IMR-90 (cell line): ENCODE data around the gene B4GALT5.

ENCODE experiments used
- BHLHE40 ChIP-seq: fragments of 150-350 bp; IDR thresholded peaks from 2 replicates; pipeline ENCODE4 v1.6.1; 2016; ENCODE audit warnings: mild to moderate bottlenecking, low read depth, low read length
- CEBPB ChIP-seq: IDR thresholded peaks from 2 replicates; pipeline ENCODE4 v1.6.1; 2012; ENCODE audit warnings: low read depth, low read length, improper control_type of control experiment
- CTCF ChIP-seq: conservative IDR thresholded peaks from 2 replicates; pipeline ENCODE4 v1.5.1; 2012; ENCODE audit warnings: mild to moderate bottlenecking, low read depth, low read length, improper control_type of control experiment
- ELK1 ChIP-seq: fragments of 150-350 bp; IDR thresholded peaks from 2 replicates; pipeline ENCODE4 v1.6.1; 2016; ENCODE audit warnings: low read depth, mild to moderate bottlenecking, low read length, moderate library complexity, borderline replicate concordance
- MAFK ChIP-seq: IDR thresholded peaks from 2 replicates; pipeline ENCODE4 v1.6.1; 2012; ENCODE audit warnings: low read depth, low read length, improper control_type of control experiment
- NFE2L2 ChIP-seq: fragments of 150-350 bp; IDR thresholded peaks from 2 replicates; pipeline ENCODE4 v1.6.1; 2016; ENCODE audit warnings: low read depth, mild to moderate bottlenecking, low read length
- POLR2A ChIP-seq: IDR thresholded peaks from 2 replicates; pipeline ENCODE4 v1.6.1; 2012; ENCODE audit warnings: mild to moderate bottlenecking, low read depth, low read length
- RAD21 ChIP-seq: IDR thresholded peaks from 2 replicates; pipeline ENCODE4 v1.6.1; 2012; ENCODE audit warnings: low read length, improper control_type of control experiment
- RCOR1 ChIP-seq: IDR thresholded peaks from 2 replicates; pipeline ENCODE4 v1.6.1; 2012; ENCODE audit warnings: mild to moderate bottlenecking, low read length, improper control_type of control experiment; ENCODE audit not compliant: insufficient replicate concordance
- RFX5 ChIP-seq: IDR thresholded peaks from 2 replicates; pipeline ENCODE4 v1.8.0; 2012; ENCODE audit warnings: low read depth, mild to moderate bottlenecking, low read length, moderate library complexity
- SMC3 ChIP-seq: fragments of 150-350 bp; IDR thresholded peaks from 2 replicates; pipeline ENCODE4 v1.6.1; 2016; ENCODE audit warnings: low read depth, mild to moderate bottlenecking, antibody characterized with exemption, low read length, moderate library complexity
- USF2 ChIP-seq: fragments of 150-350 bp; IDR thresholded peaks from 2 replicates; pipeline ENCODE4 v1.6.1; 2017; ENCODE audit warnings: mild to moderate bottlenecking, antibody characterized with exemption, low read length, low read depth

- TF ChIP-seq CTCF (no peak), RFX5 (no peak), POLR2A (no peak), USF2 (no peak), SMC3 (no peak), ELK1 (no peak), CEBPB (no peak), RCOR1 (no peak), RAD21 (no peak), BHLHE40 (no peak), NFE2L2 (no peak), MAFK (no peak)
Measured at GRCh38 chr20:49675368-49676151, 38.1 kb downstream of the B4GALT5 start.
